ENCODE data around the gene MRS2. TPM values are rescaled to one million over a fixed set of nuclear protein-coding genes. Genes with fewer than 3 reads are reported as not detected.
"Not testable (repeated sequence)": the region's sequence is repeated elsewhere in the genome, so short reads cannot be mapped to it uniquely, and the experiment has no call there.

The MRS2 gene
- total and polyA plus RNA-seq, 12 donors = 11.2 to 41.3 (median 27.7) TPM

DNA sequence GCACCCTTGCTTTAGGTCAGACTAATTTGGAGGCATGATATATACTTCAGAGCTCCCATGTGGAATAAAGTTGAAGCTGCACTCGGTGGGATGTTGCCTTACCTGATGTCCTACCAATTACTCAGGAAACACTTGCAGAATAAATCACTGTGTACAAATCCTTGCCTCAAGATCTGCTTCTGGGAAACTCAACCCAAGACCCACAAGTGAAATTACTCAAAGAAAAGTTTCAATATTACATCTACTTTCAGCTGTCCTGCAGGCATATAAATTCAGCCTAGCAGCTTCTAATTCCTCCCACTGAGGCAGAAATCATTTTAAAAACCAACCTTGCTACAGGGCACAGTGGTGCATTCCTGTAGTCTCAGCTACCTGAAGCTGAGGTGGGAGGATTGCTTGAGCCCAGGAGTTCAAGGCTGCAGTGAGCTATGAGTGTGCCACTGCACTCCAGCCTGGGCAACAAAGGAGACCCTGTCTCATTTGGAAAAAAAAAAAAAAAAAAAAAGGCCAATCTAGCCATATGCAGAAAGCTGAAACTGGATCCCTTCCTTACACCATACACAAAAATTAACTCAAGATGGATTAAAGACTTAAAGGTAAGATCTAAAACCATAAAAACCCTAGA lies 24.2 kb upstream of the MRS2 start:
- intact Hi-C loops (cut with DNase I) = no loop called here
- H3K4me1 ChIP-seq (replicated peaks in 1 of 2) = no peaks in the 10 kb centered on the region
- H3K27me3 ChIP-seq = no peaks in the 10 kb centered on the region
- WGBS, 4 donors = 47 to 73% (median 63%) methylated on average over 1 of the region's 1 CpG
- H3K4me3 ChIP-seq = no peak overlapping the region
- no peaks in the 10 kb centered on the region for H3K36me3 ChIP-seq (replicated peaks in 1 of 2)
- no peak overlapping the region for H3K27ac ChIP-seq
- no peaks in the 10 kb centered on the region for H3K9me3 ChIP-seq (replicated peaks in 1 of 3)
- no peak for DNase-seq
- TF ChIP-seq CTCF (IDR thresholded peaks at IDR 0.05) = no peak
- TF ChIP-seq POLR2A (IDR thresholded peaks at IDR 0.05) = no peak

DNA sequence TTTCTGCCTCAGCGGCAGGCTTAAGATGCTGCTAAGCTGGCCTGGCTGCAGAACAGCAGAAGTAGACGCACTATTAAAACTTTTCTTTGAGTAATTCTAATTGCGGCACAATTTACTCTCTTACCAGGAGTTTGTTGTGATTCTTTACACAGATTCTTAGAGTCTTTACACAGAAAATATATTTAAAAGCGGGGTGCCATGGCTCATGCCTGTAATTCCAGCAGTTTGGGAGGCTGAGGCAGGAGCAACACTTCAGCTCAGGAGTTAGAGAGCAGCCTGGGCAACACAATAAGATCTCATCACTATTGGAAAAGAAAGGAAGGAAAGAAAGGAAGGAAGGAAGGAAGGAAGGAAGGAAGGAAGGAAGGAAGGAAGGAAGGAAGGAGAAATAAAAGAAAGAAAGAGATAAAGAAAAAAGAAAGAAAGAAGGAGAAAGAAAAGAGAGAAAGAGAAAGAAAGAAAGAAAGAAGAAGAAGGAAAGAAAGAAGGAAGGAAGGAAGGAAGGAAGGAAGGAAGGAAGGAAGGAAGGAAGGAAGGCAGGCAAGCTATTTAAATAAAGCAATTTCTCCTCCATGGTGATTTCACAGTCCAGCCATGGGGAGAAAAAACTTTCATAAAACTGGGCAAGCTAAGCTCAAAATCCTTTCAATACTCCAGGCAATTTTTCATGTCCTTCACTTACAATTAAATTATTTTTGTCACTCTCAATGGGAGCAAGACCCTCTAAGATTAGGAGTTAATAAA lies 21.1 kb upstream of the MRS2 start:
- WGBS, 4 donors = 90 to 96% (median 91%) methylated on average over 4 of the region's 4 CpGs
- H3K36me3 ChIP-seq (replicated peaks in 1 of 2) = no peaks in the 10 kb centered on the region
- intact Hi-C loops (cut with DNase I) = no loop called here
- no peaks in the 10 kb centered on the region for H3K4me1 ChIP-seq (replicated peaks in 1 of 2)
- no peak for DNase-seq
- no peaks in the 10 kb centered on the region for H3K9me3 ChIP-seq (replicated peaks in 1 of 3)
- no peak overlapping the region for H3K4me3 ChIP-seq
- TF ChIP-seq CTCF (IDR thresholded peaks at IDR 0.05) = no peak
- H3K27ac ChIP-seq = no peak overlapping the region
- H3K27me3 ChIP-seq = no peaks in the 10 kb centered on the region

DNA sequence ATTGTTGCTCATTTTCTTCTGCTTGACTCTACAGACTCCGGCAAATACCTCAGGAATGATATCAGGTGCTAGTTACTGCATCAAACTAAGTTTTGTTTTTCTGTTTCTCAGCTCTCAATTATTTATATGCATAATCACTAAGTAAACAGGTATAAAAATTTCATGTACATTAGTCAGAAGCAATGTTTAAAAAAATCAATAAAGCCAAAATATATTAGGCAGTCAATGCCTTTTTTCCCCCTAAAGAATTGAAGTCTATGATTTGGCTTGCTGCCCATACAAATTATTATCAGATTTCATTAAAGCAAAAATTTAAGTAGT lies 20.6 kb upstream of the MRS2 start:
- WGBS, 4 donors = 92 to 100% (median 97%) methylated on average over 1 of the region's 1 CpG
- intact Hi-C loops (cut with DNase I) = no loop called here
- Histone ChIP-seq H3K9me3 (replicated peaks in 1 of 3) (no peaks in the 10 kb centered on the region), H3K4me1 (replicated peaks in 1 of 2) (no peaks in the 10 kb centered on the region), H3K27me3 (no peaks in the 10 kb centered on the region), H3K4me3 (no peak overlapping the region), H3K27ac (no peak overlapping the region), H3K36me3 (replicated peaks in 1 of 2) (no peaks in the 10 kb centered on the region)
- TF ChIP-seq CTCF (IDR thresholded peaks at IDR 0.05) = no peak
- TF ChIP-seq POLR2A (IDR thresholded peaks at IDR 0.05) = no peak
- DNase-seq = no peak

- H3K9me3 ChIP-seq (replicated peaks in 1 of 3); H3K27me3 ChIP-seq; H3K36me3 ChIP-seq (replicated peaks in 1 of 2); intact Hi-C loops (cut with DNase I); DNase-seq; H3K27ac ChIP-seq; H3K4me3 ChIP-seq; H3K4me1 ChIP-seq (replicated peaks in 1 of 2): not testable (repeated sequence)
- 92 to 93% (median 92%) methylated on average over 9 of the region's 9 CpGs for WGBS, 4 donors
Observed at GRCh38 chr6:24382891-24383494, 19.7 kb upstream of the MRS2 start.

GRCh38 chr6:24384369-24385130 lies 18.2 kb upstream of the MRS2 start:
- not testable (repeated sequence) for H3K27ac ChIP-seq; H3K27me3 ChIP-seq; H3K36me3 ChIP-seq (replicated peaks in 1 of 2); DNase-seq; H3K4me3 ChIP-seq; H3K4me1 ChIP-seq (replicated peaks in 1 of 2); H3K9me3 ChIP-seq (replicated peaks in 1 of 3)
- intact Hi-C loops (cut with DNase I) = loop anchor here in 1 of 2 donors (5.0 kb wide), 1 partner anchor 102 kb away; no protein-coding TSS in a partner anchor
- WGBS, 4 donors = 82 to 89% (median 84%) methylated on average over 5 of the region's 5 CpGs

Data from adrenal gland (tissue), 12 donors.